ENCODE results near the gene DSTN. TPM values are rescaled to one million over a fixed set of nuclear protein-coding genes. Genes with fewer than 3 reads are reported as not detected.

DSTN gene
- total RNA-seq, 1 experiment from 2014 or later: 412 TPM

GRCh38 chr20:17630806-17631195 lies 60.9 kb downstream of the DSTN start:
- Histone ChIP-seq H3K36me3 (ENCODE audit: control insufficient read depth, insufficient read depth, low read length) (no peaks in the 10 kb centered on the region; the same call in none of the 2 replicates), H3K27ac (ENCODE audit: low read length) (no peak overlapping the region), H3K4me1 (ENCODE audit: control insufficient read depth, insufficient read depth, low read length) (no peaks in the 10 kb centered on the region), H3K4me3 (ENCODE audit: low read depth in 2 of 2, low read length in 2 of 2) (no peak overlapping the region), H3K27me3 (ENCODE audit: control insufficient read depth, insufficient read depth, low read length) (no peaks in the 10 kb centered on the region), H3K9me3 (ENCODE audit: control insufficient read depth, insufficient read depth, low read depth, low read length) (no peaks in the 10 kb centered on the region)
- TF ChIP-seq CTCF (IDR thresholded peaks at IDR 0.05) (no peak), SIN3A (IDR thresholded peaks at IDR 0.05; ENCODE audit: borderline replicate concordance, insufficient read depth, low read depth, low read length) (no peak), POLR2AphosphoS5 (IDR thresholded peaks at IDR 0.05; ENCODE audit: low read depth, low read length) (no peak)
- POLR2A ChIA-PET: no interaction called here
- intact Hi-C loops (cut with micrococcal nuclease; ENCODE audit: unreplicated experiment) (no loop called here), in situ Hi-C loops (cut with HindIII; ENCODE audit: low pct_unique_long_range_greater_than_20kb, low sequenced_read_pairs) (no loop called here)
- ATAC-seq (no peak), DNase-seq (ENCODE audit: low read depth, low spot score) (no peak)
- CTCF ChIA-PET: no interaction called here
- no TSS peak for BruUV-seq (replicated peaks)

GRCh38 chr20:17631576-17632319 lies 61.9 kb downstream of the DSTN start:
- H3K27me3 ChIP-seq (ENCODE audit: control insufficient read depth, insufficient read depth, low read length): no peaks in the 10 kb centered on the region
- ATAC-seq (no peak), DNase-seq (ENCODE audit: low read depth, low spot score) (no peak)
- intact Hi-C loops (cut with micrococcal nuclease; ENCODE audit: unreplicated experiment) (no loop called here), in situ Hi-C loops (cut with HindIII; ENCODE audit: low pct_unique_long_range_greater_than_20kb, low sequenced_read_pairs) (no loop called here)
- TF ChIP-seq REST (IDR thresholded peaks at IDR 0.05; ENCODE audit: insufficient read depth in 1 of 2, low read depth in 2 of 2, low read length in 1 of 2): no peak
- TF ChIP-seq CTCF (IDR thresholded peaks at IDR 0.05): no peak
- no peak for TF ChIP-seq SIN3A (IDR thresholded peaks at IDR 0.05; ENCODE audit: borderline replicate concordance, insufficient read depth, low read depth, low read length)
- CTCF ChIA-PET: no interaction called here
- H3K36me3 ChIP-seq (ENCODE audit: control insufficient read depth, insufficient read depth, low read length): no peaks in the 10 kb centered on the region; the same call in 1 of the 2 replicates
- H3K4me3 ChIP-seq (ENCODE audit: low read depth in 2 of 2, low read length in 2 of 2): no peak overlapping the region
- no peak overlapping the region for H3K27ac ChIP-seq (ENCODE audit: low read length)
- POLR2A ChIA-PET: no interaction called here
- H3K4me1 ChIP-seq (ENCODE audit: control insufficient read depth, insufficient read depth, low read length): no peaks in the 10 kb centered on the region
- H3K9me3 ChIP-seq (ENCODE audit: control insufficient read depth, insufficient read depth, low read depth, low read length): no peaks in the 10 kb centered on the region
- no TSS peak for BruUV-seq (replicated peaks)

All from Panc1 (cell line).